ENCODE measurements around the gene HSPB9.

The HSPB9 gene

DNA sequence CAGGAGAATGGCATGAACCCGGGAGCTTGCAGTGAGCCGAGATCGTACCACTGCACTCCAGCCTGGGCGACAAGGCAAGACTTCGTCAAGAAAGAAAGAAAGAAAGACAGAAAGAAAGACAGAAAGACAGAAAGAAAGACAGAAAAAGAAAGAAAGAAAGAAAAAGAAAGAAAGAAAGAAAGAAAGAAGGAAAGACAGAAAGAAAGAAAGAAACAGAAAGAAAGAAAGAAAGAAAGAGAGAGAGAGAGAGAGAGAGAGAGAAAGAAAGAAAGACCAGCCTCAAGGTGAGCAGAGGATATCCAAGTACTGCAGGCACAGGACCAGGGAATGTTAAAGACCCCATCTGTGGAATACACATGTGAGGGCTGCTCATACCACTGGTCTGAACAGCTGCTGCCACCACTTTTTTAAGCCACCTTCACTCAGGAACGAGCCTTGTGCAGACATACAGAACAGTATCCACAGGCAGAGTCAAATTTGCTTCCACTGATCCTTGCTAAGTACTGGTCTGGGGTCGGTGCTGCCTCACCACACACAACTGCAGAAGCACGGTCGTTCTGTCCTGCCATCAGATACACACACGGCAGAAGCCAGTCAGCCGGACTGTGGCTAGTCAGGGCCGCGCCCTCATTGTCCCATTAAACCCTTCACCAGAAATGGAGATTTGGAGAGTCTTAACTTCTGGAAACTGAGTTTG, 24.5 kb downstream of the HSPB9 start:
- DNase-seq = no peak

- no peak for DNase-seq
These were observed 31.5 kb downstream of the HSPB9 start for GRCh38 chr17:42153919-42154742.

DNA sequence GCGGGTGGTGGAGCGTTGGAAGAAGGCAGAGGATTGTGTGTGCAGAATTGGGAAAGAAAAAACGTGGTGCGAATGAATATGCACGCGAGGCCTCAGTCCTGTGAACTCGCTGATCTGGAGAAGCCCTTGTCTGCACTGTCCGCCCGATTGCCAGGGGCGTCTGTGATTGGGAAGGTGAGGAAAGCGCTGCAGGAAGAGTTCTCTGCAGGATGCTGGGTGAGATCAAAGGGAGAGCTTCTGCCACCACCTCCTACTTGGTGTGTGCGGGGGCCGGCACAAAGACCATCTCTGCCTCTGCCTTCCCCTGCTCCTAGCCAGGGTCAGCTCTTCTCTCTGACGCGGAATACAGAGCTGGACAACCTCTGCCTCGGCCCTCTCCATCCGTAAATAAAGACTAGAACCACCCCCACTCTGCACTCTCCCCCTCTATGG, 33.0 kb downstream of the HSPB9 start:
- DNase-seq = no peak

GRCh38 chr17:42159796-42160530, 37.4 kb downstream of the HSPB9 start:
- no peak for DNase-seq

DNA sequence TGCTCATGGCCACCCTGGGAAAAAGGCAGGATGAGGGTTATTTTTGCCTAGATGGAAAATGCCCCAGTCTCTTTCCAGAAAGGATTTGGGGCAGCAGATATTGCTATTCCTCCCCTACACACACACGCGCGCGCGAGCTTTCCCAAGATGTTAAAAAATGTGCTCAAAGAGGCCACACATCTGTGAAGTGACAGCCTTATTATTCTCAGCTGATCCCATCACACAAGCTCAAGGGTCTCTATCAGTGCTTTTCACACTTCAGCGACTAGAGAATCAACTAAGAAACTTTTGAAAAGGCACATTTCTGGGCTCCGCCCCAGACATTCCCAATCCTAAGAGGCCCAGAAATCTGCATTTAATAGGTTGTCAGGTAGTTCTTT, 37.9 kb downstream of the HSPB9 start:
- DNase-seq = no peak

- DNase-seq = no peak
These were observed 40.5 kb downstream of the HSPB9 start for GRCh38 chr17:42163113-42163512.

GRCh38 chr17:42163696-42164407, 41.2 kb downstream of the HSPB9 start:
- DNase-seq = no peak

GRCh38 chr17:42165751-42166150, 43.1 kb downstream of the HSPB9 start:
- DNase-seq = no peak

- DNase-seq = no peak
These were observed 43.7 kb downstream of the HSPB9 start for GRCh38 chr17:42166196-42166763.

- no peak for DNase-seq
These were observed 45.2 kb downstream of the HSPB9 start for GRCh38 chr17:42167807-42168206.

- DNase-seq = no peak
These were observed 46.7 kb downstream of the HSPB9 start for GRCh38 chr17:42169351-42169750.

DNA sequence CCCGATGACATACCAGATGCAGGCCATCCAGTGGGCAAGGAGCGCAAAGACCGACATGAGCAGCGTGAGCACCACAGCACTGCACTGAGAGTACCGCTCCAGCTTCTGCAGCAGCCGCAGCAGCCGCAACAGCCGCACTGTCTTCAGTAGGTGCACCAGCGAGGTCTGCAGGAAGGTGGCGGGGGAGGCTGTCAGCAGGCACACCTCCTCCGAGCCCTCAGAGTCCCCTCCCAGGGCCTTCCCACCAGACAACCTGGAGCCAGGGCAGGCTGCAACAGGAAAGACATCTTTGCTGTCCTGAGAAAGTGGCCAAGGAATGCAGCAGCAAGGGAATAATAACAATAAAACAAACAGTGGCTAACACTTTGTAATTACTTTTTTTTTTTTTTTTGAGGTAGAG, 49.2 kb downstream of the HSPB9 start:
- no peak for DNase-seq

Measured in NCI-H1436 (cell line).